IPS-15b (cell line): ENCODE data around the gene MYO7A.
A peak's percentile ranks its signal among the peaks of the same experiment; 100 is the strongest.

ENCODE experiments used
- H3K27me3 ChIP-seq: one replicate; pipeline ENCODE4 v1.6.1; 2013; ENCODE audit warnings: low read length; ENCODE audit not compliant: control insufficient read depth, insufficient read depth
- H3K36me3 ChIP-seq: one replicate; pipeline ENCODE4 v1.6.1; 2013; ENCODE audit warnings: low read length; ENCODE audit not compliant: control insufficient read depth, insufficient read depth
- H3K4me1 ChIP-seq: one replicate; pipeline ENCODE4 v1.6.1; 2013; ENCODE audit warnings: mild to moderate bottlenecking, low read length; ENCODE audit not compliant: control insufficient read depth, insufficient read depth
- H3K4me3 ChIP-seq: one replicate; pipeline ENCODE4 v1.5.1; 2013; ENCODE audit warnings: low read depth, low read length
- H3K9ac ChIP-seq: one replicate; pipeline ENCODE4 v1.6.1; 2013; ENCODE audit warnings: low read depth, mild to moderate bottlenecking, low read length
- H3K9me3 ChIP-seq: one replicate; pipeline ENCODE4 v1.6.1; 2013; ENCODE audit warnings: mild to moderate bottlenecking, low read length; ENCODE audit not compliant: control insufficient read depth, insufficient read depth

The MYO7A gene

GRCh38 chr11:77087723-77088225 lies 40.3 kb upstream of the MYO7A start:
- H3K4me1 ChIP-seq = peaks cover 2% of the 10 kb centered on the region
- H3K36me3 ChIP-seq = no peaks in the 10 kb centered on the region
- no peak overlapping the region for H3K9ac ChIP-seq
- no peaks in the 10 kb centered on the region for H3K27me3 ChIP-seq
- no peaks in the 10 kb centered on the region for H3K9me3 ChIP-seq
- no peak overlapping the region for H3K4me3 ChIP-seq

GRCh38 chr11:77088236-77089003 lies 39.6 kb upstream of the MYO7A start:
- H3K9ac ChIP-seq = no peak overlapping the region
- no peaks in the 10 kb centered on the region for H3K36me3 ChIP-seq
- H3K27me3 ChIP-seq = no peaks in the 10 kb centered on the region
- peaks cover 2% of the 10 kb centered on the region for H3K4me1 ChIP-seq
- no peaks in the 10 kb centered on the region for H3K9me3 ChIP-seq
- H3K4me3 ChIP-seq = no peak overlapping the region

GRCh38 chr11:77089004-77089545 lies 39.0 kb upstream of the MYO7A start:
- no peak overlapping the region for H3K9ac ChIP-seq
- H3K4me1 ChIP-seq = peaks cover 2% of the 10 kb centered on the region
- no peaks in the 10 kb centered on the region for H3K9me3 ChIP-seq
- no peak overlapping the region for H3K4me3 ChIP-seq
- no peaks in the 10 kb centered on the region for H3K36me3 ChIP-seq
- no peaks in the 10 kb centered on the region for H3K27me3 ChIP-seq

- H3K36me3 ChIP-seq = no peaks in the 10 kb centered on the region
- H3K4me3 ChIP-seq = no peak overlapping the region
- H3K9me3 ChIP-seq = no peaks in the 10 kb centered on the region
- no peaks in the 10 kb centered on the region for H3K27me3 ChIP-seq
- peaks cover 2% of the 10 kb centered on the region for H3K4me1 ChIP-seq
- no peak overlapping the region for H3K9ac ChIP-seq
These were observed 38.0 kb upstream of the MYO7A start for GRCh38 chr11:77090046-77090372.

GRCh38 chr11:77090373-77091111 lies 37.5 kb upstream of the MYO7A start:
- no peaks in the 10 kb centered on the region for H3K27me3 ChIP-seq
- H3K9me3 ChIP-seq = no peaks in the 10 kb centered on the region
- H3K9ac ChIP-seq = peak overlapping the region; percentile 18
- no peak overlapping the region for H3K4me3 ChIP-seq
- H3K4me1 ChIP-seq = peaks cover 2% of the 10 kb centered on the region
- no peaks in the 10 kb centered on the region for H3K36me3 ChIP-seq

GRCh38 chr11:77091146-77091940 lies 36.7 kb upstream of the MYO7A start:
- Histone ChIP-seq H3K9ac (peak overlapping the region; percentile 18), H3K4me3 (no peak overlapping the region), H3K36me3 (no peaks in the 10 kb centered on the region), H3K9me3 (no peaks in the 10 kb centered on the region), H3K27me3 (no peaks in the 10 kb centered on the region), H3K4me1 (peaks cover 2% of the 10 kb centered on the region)

- H3K9ac ChIP-seq = no peak overlapping the region
- no peaks in the 10 kb centered on the region for H3K36me3 ChIP-seq
- no peak overlapping the region for H3K4me3 ChIP-seq
- H3K27me3 ChIP-seq = no peaks in the 10 kb centered on the region
- peaks cover 2% of the 10 kb centered on the region for H3K4me1 ChIP-seq
- no peaks in the 10 kb centered on the region for H3K9me3 ChIP-seq
These were observed 35.7 kb upstream of the MYO7A start for GRCh38 chr11:77092382-77092781.

- Histone ChIP-seq H3K9me3 (no peaks in the 10 kb centered on the region), H3K9ac (no peak overlapping the region), H3K4me1 (peaks cover 2% of the 10 kb centered on the region), H3K27me3 (no peaks in the 10 kb centered on the region), H3K4me3 (no peak overlapping the region), H3K36me3 (no peaks in the 10 kb centered on the region)
These were observed 34.8 kb upstream of the MYO7A start for GRCh38 chr11:77093056-77093891.

- Histone ChIP-seq H3K27me3 (no peaks in the 10 kb centered on the region), H3K4me1 (peaks cover 2% of the 10 kb centered on the region), H3K36me3 (no peaks in the 10 kb centered on the region), H3K9me3 (no peaks in the 10 kb centered on the region), H3K9ac (no peak overlapping the region), H3K4me3 (no peak overlapping the region)
These were observed 33.8 kb upstream of the MYO7A start for GRCh38 chr11:77093987-77094840.

GRCh38 chr11:77094841-77095365 lies 33.1 kb upstream of the MYO7A start:
- no peaks in the 10 kb centered on the region for H3K9me3 ChIP-seq
- H3K36me3 ChIP-seq = no peaks in the 10 kb centered on the region
- peaks cover 2% of the 10 kb centered on the region for H3K4me1 ChIP-seq
- no peaks in the 10 kb centered on the region for H3K27me3 ChIP-seq
- no peak overlapping the region for H3K9ac ChIP-seq
- no peak overlapping the region for H3K4me3 ChIP-seq
